Mononuclear cell (primary cell): Measurements from ENCODE around the gene KCNK3. TPM values are rescaled to one million over a fixed set of nuclear protein-coding genes. Genes with fewer than 3 reads are reported as not detected.

ENCODE experiments used
- H3K27me3 ChIP-seq: 2 replicates; pipeline ENCODE4 v1.6.0; 2011; ENCODE audit warnings: low read length, control low read depth; ENCODE audit not compliant: insufficient read depth
- H3K4me1 ChIP-seq: 2 replicates; pipeline ENCODE4 v1.5.1; 2011; ENCODE audit warnings: mild to moderate bottlenecking, low read length, control low read depth; ENCODE audit not compliant: insufficient read depth
- H3K4me3 ChIP-seq: 2 replicates; pipeline ENCODE4 v1.5.1; 2011; ENCODE audit warnings: mild to moderate bottlenecking, low read length, moderate library complexity
- H3K9me3 ChIP-seq: 2 replicates; pipeline ENCODE4 v1.5.1; 2011; ENCODE audit warnings: low read depth, mild to moderate bottlenecking, control low read depth, low read length
- total RNA-seq: library from RNA; depleted of rRNA; stranded (reverse); fragments of >200 nt; gene quantifications from one replicate; pipeline ENCODE4 v1.2.3, GENCODE V29; 2012

Gene KCNK3
- total RNA-seq, 1 donor: 0.21 TPM

DNA sequence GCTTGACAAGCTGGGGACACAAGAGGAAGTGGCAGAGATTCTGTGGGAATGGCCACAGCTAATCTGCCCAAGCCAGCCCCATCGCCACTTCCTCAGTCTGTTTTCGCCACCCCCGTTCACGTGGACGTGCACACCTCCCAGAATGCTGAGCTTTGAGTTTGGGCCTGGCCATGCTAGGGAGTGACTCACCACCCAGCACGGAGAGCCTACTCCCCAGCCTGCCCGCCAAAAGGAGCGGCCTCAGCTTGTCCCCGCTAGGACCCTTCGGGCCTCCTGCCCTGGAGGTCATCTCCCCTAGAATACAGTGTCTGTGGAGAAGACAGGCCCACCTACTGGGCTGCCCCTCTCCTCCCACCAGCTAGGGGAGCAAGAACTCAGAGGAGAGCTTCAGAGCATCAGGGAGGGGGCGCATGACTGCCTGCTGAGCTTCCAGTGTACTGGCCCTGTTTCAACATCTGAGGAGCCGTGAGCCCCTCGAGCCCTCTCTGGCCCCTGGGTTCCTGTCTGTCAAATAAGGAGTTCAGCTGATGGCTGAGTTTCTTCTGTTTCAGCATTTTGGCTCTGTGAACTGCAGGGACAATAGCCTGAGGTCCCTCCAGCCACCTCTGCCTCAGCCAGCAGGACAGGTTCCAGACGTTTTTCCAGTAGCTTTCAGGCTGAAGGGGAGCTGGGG is 76.7 kb downstream of the KCNK3 start:
- Histone ChIP-seq H3K4me1 (peaks cover 77% of the 10 kb centered on the region), H3K9me3 (no peaks in the 10 kb centered on the region), H3K4me3 (no peak overlapping the region)

DNA sequence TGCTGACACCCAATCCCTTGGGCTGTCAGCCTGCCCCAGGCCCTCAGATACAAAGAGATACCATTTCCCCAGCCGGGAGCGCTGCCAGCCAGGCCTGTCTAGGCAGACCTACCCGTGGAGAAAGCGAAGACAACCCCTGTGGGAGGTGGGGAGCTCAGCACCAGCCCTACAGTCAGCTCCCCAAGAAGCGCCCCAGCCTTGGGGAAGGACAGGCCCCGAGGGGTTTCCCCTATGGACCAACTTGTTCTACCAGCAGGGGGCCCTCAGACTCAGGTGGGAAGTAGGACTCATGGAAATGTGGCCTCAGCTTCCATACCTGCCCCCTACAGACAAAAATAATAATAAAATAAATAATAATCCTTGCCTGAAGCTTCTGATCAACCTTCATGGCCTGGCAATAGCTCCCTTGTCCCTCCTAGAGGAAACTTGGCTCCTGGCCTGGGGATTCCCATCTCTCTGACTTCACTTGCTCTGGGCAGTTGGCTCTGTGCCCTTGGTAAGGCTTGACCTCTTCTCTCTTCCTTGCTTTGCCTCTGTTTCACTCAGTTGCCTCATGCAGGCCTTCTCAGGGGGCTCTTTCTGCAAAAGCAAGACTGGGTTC is 78.6 kb downstream of the KCNK3 start:
- no peak overlapping the region for H3K4me3 ChIP-seq
- H3K4me1 ChIP-seq: peaks cover 61% of the 10 kb centered on the region
- no peaks in the 10 kb centered on the region for H3K9me3 ChIP-seq
- H3K27me3 ChIP-seq: no peaks in the 10 kb centered on the region

More for the DNA sequence above, 76.7 kb downstream of the KCNK3 start:
- H3K27me3 ChIP-seq: no peaks in the 10 kb centered on the region

DNA sequence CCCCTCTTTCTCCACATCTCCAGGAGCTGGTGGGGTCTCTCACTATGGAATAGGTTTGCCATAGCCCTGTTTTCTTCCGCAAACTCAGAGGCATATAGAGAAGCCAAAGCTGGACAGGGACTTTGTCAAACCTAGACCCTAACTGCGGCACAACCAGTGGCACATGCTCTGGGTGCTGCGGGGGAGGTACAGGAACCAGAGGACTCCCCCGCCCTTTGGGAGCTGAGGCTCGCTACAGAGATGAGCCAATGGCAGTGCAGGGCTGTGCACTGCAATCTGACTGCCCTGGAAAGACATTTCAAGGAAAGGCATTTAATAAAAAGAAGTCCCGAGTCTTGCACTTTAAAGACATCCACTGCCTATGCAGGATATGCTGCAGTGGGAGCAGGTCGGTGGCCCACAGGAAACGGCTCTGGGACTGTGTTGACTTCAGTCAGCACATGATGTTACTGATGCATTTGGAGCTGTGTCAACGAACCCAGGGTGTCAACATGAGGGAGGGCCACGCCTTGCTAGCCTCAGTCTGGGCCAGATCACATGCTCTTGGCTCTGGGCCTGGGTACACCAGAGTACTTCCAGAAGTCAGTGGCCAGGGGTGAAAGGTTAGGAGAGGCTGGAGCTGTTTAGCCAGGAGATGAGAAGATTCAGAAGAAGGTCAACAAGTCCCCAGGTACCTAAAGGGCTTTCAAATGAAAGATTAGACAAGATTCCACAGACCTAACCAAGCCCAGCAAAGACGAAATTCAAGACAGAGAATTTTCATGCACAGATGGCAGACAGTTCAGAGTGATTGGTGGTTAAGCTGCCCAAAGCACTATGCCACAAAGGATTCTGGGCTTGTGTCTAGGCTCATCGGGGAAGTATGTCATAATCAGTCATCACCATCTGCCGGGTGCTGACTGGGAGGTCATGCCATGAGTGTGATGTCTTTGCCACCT is 79.8 kb downstream of the KCNK3 start:
- no peaks in the 10 kb centered on the region for H3K27me3 ChIP-seq
- H3K4me1 ChIP-seq: peaks cover 50% of the 10 kb centered on the region

DNA sequence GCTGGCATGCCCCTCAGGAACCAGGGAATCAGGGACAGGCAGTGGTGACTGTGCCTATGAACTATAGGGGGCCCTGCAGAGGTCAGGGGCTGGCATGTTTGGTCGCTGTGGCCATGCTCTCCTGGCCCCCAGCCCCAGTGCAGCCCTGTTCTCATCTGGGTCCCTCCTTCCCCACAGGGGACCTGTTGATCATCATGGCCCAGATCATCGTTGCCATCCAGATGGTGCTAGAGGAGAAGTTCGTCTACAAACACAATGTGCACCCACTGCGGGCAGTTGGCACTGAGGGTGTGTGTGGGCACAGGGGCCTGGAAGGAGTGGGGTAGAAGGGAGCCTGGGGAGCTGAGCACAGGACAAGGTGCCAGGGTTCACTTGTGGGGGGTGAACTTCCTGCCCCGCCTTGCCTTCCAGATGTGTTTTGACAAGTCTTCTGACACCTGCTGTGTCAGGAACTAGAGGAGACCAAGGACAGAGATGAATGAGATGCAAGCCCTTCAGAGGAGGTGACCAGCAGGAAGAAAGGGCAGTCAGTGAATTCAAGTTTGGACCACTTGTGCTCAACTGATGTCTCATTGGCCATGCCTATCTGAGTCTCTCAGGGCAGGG is 83.8 kb downstream of the KCNK3 start:
- Histone ChIP-seq H3K27me3 (no peaks in the 10 kb centered on the region), H3K4me1 (peaks cover 21% of the 10 kb centered on the region), H3K4me3 (no peak overlapping the region)

More for the DNA sequence above, 79.8 kb downstream of the KCNK3 start:
- Histone ChIP-seq H3K4me3 (no peak overlapping the region), H3K9me3 (no peaks in the 10 kb centered on the region)

DNA sequence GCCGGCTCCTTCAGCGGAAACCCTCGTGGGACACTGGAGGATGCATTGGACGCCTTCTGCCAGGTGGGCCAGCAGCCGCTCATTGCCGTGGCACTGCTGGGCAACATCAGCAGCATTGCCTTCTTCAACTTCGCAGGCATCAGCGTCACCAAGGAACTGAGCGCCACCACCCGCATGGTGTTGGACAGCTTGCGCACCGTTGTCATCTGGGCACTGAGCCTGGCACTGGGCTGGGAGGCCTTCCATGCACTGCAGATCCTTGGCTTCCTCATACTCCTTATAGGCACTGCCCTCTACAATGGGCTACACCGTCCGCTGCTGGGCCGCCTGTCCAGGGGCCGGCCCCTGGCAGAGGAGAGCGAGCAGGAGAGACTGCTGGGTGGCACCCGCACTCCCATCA is 85.6 kb downstream of the KCNK3 start:
- Histone ChIP-seq H3K4me3 (no peak overlapping the region), H3K9me3 (no peaks in the 10 kb centered on the region), H3K27me3 (no peaks in the 10 kb centered on the region), H3K4me1 (peaks cover 3% of the 10 kb centered on the region)

More for the DNA sequence above, 83.8 kb downstream of the KCNK3 start:
- no peaks in the 10 kb centered on the region for H3K9me3 ChIP-seq

DNA sequence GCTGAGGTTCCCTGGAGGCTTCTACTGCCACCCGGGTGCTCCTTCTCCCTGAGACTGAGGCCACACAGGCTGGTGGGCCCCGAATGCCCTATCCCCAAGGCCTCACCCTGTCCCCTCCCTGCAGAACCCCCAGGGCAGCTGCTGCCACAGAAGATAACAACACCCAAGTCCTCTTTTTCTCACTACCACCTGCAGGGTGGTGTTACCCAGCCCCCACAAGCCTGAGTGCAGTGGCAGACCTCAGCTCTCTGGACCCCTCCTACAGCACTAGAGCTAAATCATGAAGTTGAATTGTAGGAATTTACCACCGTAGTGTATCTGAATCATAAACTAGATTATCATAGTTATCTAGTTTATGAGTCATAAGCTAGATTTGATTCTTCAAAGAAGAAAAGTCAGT is 86.0 kb downstream of the KCNK3 start:
- H3K27me3 ChIP-seq: no peaks in the 10 kb centered on the region
- no peaks in the 10 kb centered on the region for H3K9me3 ChIP-seq
- H3K4me3 ChIP-seq: no peak overlapping the region
- H3K4me1 ChIP-seq: no peaks in the 10 kb centered on the region

DNA sequence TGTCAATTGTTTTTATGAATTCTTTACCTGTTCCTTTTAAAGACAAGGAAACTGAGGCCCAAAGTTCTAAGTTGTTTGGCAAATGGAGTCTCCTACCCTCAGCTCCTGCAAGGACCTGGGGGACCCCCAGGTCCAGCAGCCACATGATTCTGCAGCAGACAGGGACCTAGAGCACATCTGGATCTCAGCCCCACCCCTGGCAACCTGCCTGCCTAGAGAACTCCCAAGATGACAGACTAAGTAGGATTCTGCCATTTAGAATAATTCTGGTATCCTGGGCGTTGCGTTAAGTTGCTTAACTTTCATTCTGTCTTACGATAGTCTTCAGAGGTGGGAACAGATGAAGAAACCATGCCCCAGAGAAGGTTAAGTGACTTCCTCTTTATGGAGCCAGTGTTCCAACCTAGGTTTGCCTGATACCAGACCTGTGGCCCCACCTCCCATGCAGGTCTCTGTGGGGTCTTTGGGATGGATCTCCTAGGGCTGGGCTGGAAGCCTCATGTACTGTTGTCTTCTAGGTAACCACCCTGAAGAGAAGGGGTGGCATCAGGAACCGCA is 87.8 kb downstream of the KCNK3 start:
- no peaks in the 10 kb centered on the region for H3K27me3 ChIP-seq
- H3K4me1 ChIP-seq: peaks cover 5% of the 10 kb centered on the region
- H3K9me3 ChIP-seq: no peaks in the 10 kb centered on the region
- H3K4me3 ChIP-seq: no peak overlapping the region

Other genes with a start within 250 kb of the KCNK3 start
- gene OTOF, start 214.6 kb upstream of the KCNK3 start, total RNA-seq: 0.10 TPM
- not detected for gene CIB4, start 51.4 kb upstream of the KCNK3 start, total RNA-seq
- gene SLC35F6, start 71.6 kb downstream of the KCNK3 start, total RNA-seq: 30.3 TPM
- 0.63 TPM for gene CENPA, start 93.3 kb downstream of the KCNK3 start, total RNA-seq
- gene DPYSL5, start 155.4 kb downstream of the KCNK3 start, total RNA-seq: not detected